B cell (primary cell): ENCODE results near the gene TEKT5. TPM values are rescaled to one million over a fixed set of nuclear protein-coding genes. Genes with fewer than 3 reads are reported as not detected.

Experiments used
- ATAC-seq: fragments of 200-7000 bp; cut with Tn5 transposase; one replicate; pipeline ENCODE4 v1.10.0; 2021; ENCODE audit warnings: low read depth, mild to moderate bottlenecking, moderate number of reproducible peaks, moderate library complexity
- CTCF ChIA-PET: fragments of 350-600 bp; sonication (Branson Sonifier 250); formaldehyde crosslinking; loops from one replicate; lab custom pipeline; 2021; ENCODE audit warnings: antibody characterized with exemption, inconsistent platforms; lab: Charles Lee
- POLR2A ChIA-PET: fragments of 350-600 bp; sonication (Branson Sonifier 250); formaldehyde crosslinking; loops from one replicate; lab custom pipeline; 2021; ENCODE audit warnings: antibody characterized with exemption; lab: Charles Lee
- DNase-seq: peaks from one replicate; pipeline ENCODE4 v3.0.0; 2013
- H2AFZ ChIP-seq: 2 replicates; pipeline ENCODE4 v1.6.1; 2012; ENCODE audit warnings: mild to moderate bottlenecking, low read depth, low read length; ENCODE audit not compliant: insufficient read depth, poor library complexity, severe bottlenecking
- H3K27ac ChIP-seq, 2 donors: 1 replicate in 1 of 2; 2 replicates in 1 of 2; pipeline ENCODE4 v1.5.1; 2012 to 2013; ENCODE audit warnings: low read length in 2 of 2, mild to moderate bottlenecking in 2 of 2, moderate library complexity in 1 of 2
- H3K27me3 ChIP-seq, 4 experiments: fragments of 200-600 bp in 1 of 4; sonication (generic) in 1 of 4; replicated peaks in 1 of 4; 1 replicate in 2 of 4; 2 replicates in 2 of 4; pipeline versions ENCODE4 v1.6.1 to v1.7.0; 2013 to 2016; ENCODE audit warnings: low read length in 3 of 4, mild to moderate bottlenecking in 2 of 4, mixed read lengths in 1 of 4, moderate library complexity in 1 of 4; ENCODE audit not compliant: insufficient read depth in 4 of 4, control insufficient read depth in 3 of 4; ENCODE audit errors: control extremely low read depth in 1 of 4
- H3K36me3 ChIP-seq, 2 experiments: replicated peaks in 1 of 2; 1 replicate in 1 of 2; 2 replicates in 1 of 2; pipeline versions ENCODE4 v1.6.1 to v1.7.1; 2013; ENCODE audit warnings: low read length in 1 of 2; ENCODE audit not compliant: insufficient read depth in 2 of 2, control insufficient read depth in 1 of 2; ENCODE audit errors: control extremely low read depth in 1 of 2, extremely low read depth in 1 of 2
- H3K4me1 ChIP-seq, 2 donors: fragments of 200-600 bp in 1 of 2; sonication (generic) in 1 of 2; 1 replicate in 1 of 2; 2 replicates in 1 of 2; pipeline versions ENCODE4 v1.5.1 to v1.6.1; 2013 to 2017; ENCODE audit warnings: low read length in 2 of 2; ENCODE audit not compliant: control insufficient read depth in 2 of 2, insufficient read depth in 2 of 2
- H3K4me2 ChIP-seq: replicated peaks from 2 replicates; pipeline ENCODE3; 2012; ENCODE audit warnings: mild to moderate bottlenecking, low read depth, low read length; ENCODE audit not compliant: poor library complexity, severe bottlenecking
- H3K4me3 ChIP-seq, 5 experiments: fragments of 200-600 bp in 1 of 5; sonication (generic) in 1 of 5; 1 replicate in 3 of 5; 2 replicates in 2 of 5; pipeline versions ENCODE4 v1.5.1 to v1.7.0; 2011 to 2016; ENCODE audit warnings: low read length in 4 of 5, mild to moderate bottlenecking in 4 of 5, low read depth in 2 of 5, control low read depth in 1 of 5, moderate library complexity in 1 of 5; ENCODE audit not compliant: insufficient read depth in 1 of 5; ENCODE audit errors: control extremely low read depth in 1 of 5, extremely low read depth in 1 of 5
- H3K79me2 ChIP-seq: fragments of 200-600 bp; sonication (generic); one replicate; pipeline ENCODE4 v1.6.0; 2016; ENCODE audit warnings: low read length; ENCODE audit not compliant: control insufficient read depth, insufficient read depth
- H3K9ac ChIP-seq: fragments of 200-600 bp; sonication (generic); 2 replicates; pipeline ENCODE4 v1.6.1; 2017; ENCODE audit warnings: mild to moderate bottlenecking, low read length, moderate library complexity
- H3K9me3 ChIP-seq, 3 donors: one replicate each; pipeline versions ENCODE4 v1.6.1 to v1.7.1; 2013; ENCODE audit warnings: low read length in 2 of 3; ENCODE audit not compliant: control insufficient read depth in 2 of 3, insufficient read depth in 1 of 3; ENCODE audit errors: control extremely low read depth in 1 of 3
- H4K20me1 ChIP-seq: 2 replicates; pipeline ENCODE4 v1.6.0; 2012; ENCODE audit warnings: mild to moderate bottlenecking, low read length; ENCODE audit not compliant: insufficient read depth, control insufficient read depth, poor library complexity, severe bottlenecking
- H3K27ac Mint-ChIP-seq: one replicate; pipeline ENCODE4 v1.8.0; 2021; ENCODE audit warnings: mixed read lengths
- H3K27me3 Mint-ChIP-seq: one replicate; pipeline ENCODE4 v1.8.0; 2021; ENCODE audit warnings: mixed read lengths
- H3K4me1 Mint-ChIP-seq: one replicate; pipeline ENCODE4 v1.8.0; 2021; ENCODE audit warnings: mixed read lengths
- H3K4me3 Mint-ChIP-seq: one replicate; pipeline ENCODE4 v1.8.0; 2021; ENCODE audit warnings: mixed read lengths
- H3K9me3 Mint-ChIP-seq: one replicate; pipeline ENCODE4 v1.8.0; 2022; ENCODE audit warnings: mixed read lengths; ENCODE audit not compliant: insufficient read depth
- EZH2 ChIP-seq: IDR thresholded peaks from 2 replicates; pipeline ENCODE4 v1.6.1; 2012; ENCODE audit warnings: borderline replicate concordance, low read depth, mild to moderate bottlenecking, moderate library complexity, low read length; ENCODE audit not compliant: insufficient read depth, poor library complexity, severe bottlenecking
- WGBS: methylation state at CpG from one replicate; pipeline ENCODE4 v1.1.5; 2013; ENCODE audit warnings: missing lambda C conversion rate; ENCODE audit not compliant: insufficient coverage; 5-methylcytosine and 5-hydroxymethylcytosine counted together
- intact Hi-C: fragments of 100-400 bp; cut with micrococcal nuclease; formaldehyde crosslinking; loops from one replicate; pipeline ENCODE4 v1.10.0; 2022
- polyA plus RNA-seq: library from polyadenylated mRNA; depleted of rRNA; stranded (reverse); fragments of >200 nt; gene quantifications from 2 replicates; pipeline ENCODE4 v1.2.3, GENCODE V29; 2012
- total RNA-seq, 2 donors: library from RNA; stranded (reverse); fragments of 120-200 nt in 1 of 2; gene quantifications; 1 replicate in 1 of 2; 2 replicates in 1 of 2; pipeline versions ENCODE4 v1.2.3 to v1.2.4, GENCODE V29; 2013 to 2022
- TF ChIP-seq, protein P1 (sequence below): fragments of 200-600 bp; IDR thresholded peaks from one replicate; pipeline ENCODE4 v1.8.0; 2022; ENCODE audit warnings: antibody characterized with exemption, mild to moderate bottlenecking

Gene TEKT5
- total and polyA plus RNA-seq, 2 donors (not counting 1 experiment from before 2014, with no cell fraction given): 0.42 to 0.57 TPM

DNA sequence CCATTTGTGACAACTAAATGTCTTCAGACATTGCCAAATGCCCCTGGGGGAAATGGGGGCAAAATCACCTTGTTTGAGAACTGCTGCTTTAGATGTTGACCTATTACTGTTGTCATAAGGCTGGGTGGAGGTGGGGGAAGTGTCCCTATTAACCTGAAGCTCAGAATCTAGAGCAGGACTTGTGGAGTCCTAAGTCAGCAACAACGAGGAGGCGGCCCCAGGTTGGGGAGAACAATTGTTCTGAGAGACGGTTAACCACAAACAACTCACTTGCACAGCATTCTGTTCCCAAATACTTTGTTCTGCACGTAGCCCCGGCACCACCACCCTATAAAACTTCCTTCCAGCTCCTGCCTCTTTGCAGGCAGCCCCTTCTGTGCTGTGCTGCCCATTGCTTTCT lies 32.5 kb downstream of the TEKT5 start:
- Histone ChIP-seq H3K27ac (no peak overlapping the region), H3K9ac (no peak overlapping the region), H3K79me2 (no peaks in the 10 kb centered on the region), H3K4me2 (no peak overlapping the region), H3K9me3 (no peaks in the 10 kb centered on the region), H4K20me1 (no peaks in the 10 kb centered on the region), H3K36me3 (no peaks in the 10 kb centered on the region), H3K27me3 (no peaks in the 10 kb centered on the region), H2AFZ (no peak overlapping the region), H3K4me3 (no peak overlapping the region), H3K4me1 (no peaks in the 10 kb centered on the region)
- Mint-ChIP-seq H3K4me3 (no peak overlapping the region), H3K9me3 (no peaks in the 10 kb centered on the region), H3K4me1 (peaks cover 2% of the 10 kb centered on the region), H3K27me3 (peaks cover 29% of the 10 kb centered on the region), H3K27ac (no peak overlapping the region)
- intact Hi-C loops: no loop called here
- CTCF ChIA-PET: no interaction called here
- TF ChIP-seq EZH2: no peak
- TF ChIP-seq, protein P1, sequence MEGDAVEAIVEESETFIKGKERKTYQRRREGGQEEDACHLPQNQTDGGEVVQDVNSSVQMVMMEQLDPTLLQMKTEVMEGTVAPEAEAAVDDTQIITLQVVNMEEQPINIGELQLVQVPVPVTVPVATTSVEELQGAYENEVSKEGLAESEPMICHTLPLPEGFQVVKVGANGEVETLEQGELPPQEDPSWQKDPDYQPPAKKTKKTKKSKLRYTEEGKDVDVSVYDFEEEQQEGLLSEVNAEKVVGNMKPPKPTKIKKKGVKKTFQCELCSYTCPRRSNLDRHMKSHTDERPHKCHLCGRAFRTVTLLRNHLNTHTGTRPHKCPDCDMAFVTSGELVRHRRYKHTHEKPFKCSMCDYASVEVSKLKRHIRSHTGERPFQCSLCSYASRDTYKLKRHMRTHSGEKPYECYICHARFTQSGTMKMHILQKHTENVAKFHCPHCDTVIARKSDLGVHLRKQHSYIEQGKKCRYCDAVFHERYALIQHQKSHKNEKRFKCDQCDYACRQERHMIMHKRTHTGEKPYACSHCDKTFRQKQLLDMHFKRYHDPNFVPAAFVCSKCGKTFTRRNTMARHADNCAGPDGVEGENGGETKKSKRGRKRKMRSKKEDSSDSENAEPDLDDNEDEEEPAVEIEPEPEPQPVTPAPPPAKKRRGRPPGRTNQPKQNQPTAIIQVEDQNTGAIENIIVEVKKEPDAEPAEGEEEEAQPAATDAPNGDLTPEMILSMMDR: no peak
- ATAC-seq: no peak
- no peak for DNase-seq
- POLR2A ChIA-PET: no interaction called here
- 68% methylated on average over 5 of the region's 5 CpGs for WGBS

DNA sequence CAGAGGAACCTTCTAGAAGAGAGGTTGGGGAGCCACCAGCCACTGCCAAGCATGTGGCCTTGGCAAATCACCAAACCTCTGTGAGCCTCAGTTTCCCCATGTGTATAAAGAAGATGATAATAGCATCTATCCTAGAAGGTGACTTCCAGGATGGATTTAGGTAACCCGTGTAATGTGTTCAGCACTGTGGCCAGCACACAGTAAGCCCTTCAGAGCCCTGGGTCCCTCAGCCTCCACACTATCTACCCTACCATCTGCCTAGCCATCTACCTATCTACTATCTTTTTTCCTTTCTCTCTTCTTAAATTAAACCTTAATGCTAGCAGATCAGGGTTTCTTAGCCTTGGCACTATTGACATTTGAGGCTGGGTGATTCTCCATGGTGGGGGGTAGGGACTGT lies 33.0 kb downstream of the TEKT5 start:
- Mint-ChIP-seq H3K27ac (no peak overlapping the region), H3K27me3 (peaks cover 29% of the 10 kb centered on the region), H3K4me1 (peaks cover 2% of the 10 kb centered on the region), H3K4me3 (no peak overlapping the region), H3K9me3 (no peaks in the 10 kb centered on the region)
- Histone ChIP-seq H3K4me3 (no peak overlapping the region), H3K27ac (no peak overlapping the region), H3K9me3 (no peaks in the 10 kb centered on the region), H2AFZ (no peak overlapping the region), H3K36me3 (no peaks in the 10 kb centered on the region), H3K79me2 (no peaks in the 10 kb centered on the region), H3K9ac (no peak overlapping the region), H3K4me1 (no peaks in the 10 kb centered on the region), H3K27me3 (no peaks in the 10 kb centered on the region), H4K20me1 (no peaks in the 10 kb centered on the region), H3K4me2 (no peak overlapping the region)
- no peak for TF ChIP-seq EZH2
- TF ChIP-seq, protein P1: no peak
- DNase-seq (no peak), ATAC-seq (no peak)
- ChIA-PET POLR2A (no interaction called here), CTCF (no interaction called here)
- intact Hi-C loops: no loop called here
- 0% methylated on average over 1 of the region's 1 CpG for WGBS
